GM20000 (cell line): ENCODE measurements around the gene MPIG6B.

Source experiments
- DNase-seq: peaks from one replicate; pipeline ENCODE4 v3.0.0; 2012; ENCODE audit warnings: low spot score
- TF ChIP-seq, protein P1 (sequence below): IDR thresholded peaks from 2 replicates; pipeline ENCODE4 v1.5.1; 2012; ENCODE audit warnings: mild to moderate bottlenecking, control low read depth; ENCODE audit errors: extremely low read depth, missing control alignments

MPIG6B gene

DNA sequence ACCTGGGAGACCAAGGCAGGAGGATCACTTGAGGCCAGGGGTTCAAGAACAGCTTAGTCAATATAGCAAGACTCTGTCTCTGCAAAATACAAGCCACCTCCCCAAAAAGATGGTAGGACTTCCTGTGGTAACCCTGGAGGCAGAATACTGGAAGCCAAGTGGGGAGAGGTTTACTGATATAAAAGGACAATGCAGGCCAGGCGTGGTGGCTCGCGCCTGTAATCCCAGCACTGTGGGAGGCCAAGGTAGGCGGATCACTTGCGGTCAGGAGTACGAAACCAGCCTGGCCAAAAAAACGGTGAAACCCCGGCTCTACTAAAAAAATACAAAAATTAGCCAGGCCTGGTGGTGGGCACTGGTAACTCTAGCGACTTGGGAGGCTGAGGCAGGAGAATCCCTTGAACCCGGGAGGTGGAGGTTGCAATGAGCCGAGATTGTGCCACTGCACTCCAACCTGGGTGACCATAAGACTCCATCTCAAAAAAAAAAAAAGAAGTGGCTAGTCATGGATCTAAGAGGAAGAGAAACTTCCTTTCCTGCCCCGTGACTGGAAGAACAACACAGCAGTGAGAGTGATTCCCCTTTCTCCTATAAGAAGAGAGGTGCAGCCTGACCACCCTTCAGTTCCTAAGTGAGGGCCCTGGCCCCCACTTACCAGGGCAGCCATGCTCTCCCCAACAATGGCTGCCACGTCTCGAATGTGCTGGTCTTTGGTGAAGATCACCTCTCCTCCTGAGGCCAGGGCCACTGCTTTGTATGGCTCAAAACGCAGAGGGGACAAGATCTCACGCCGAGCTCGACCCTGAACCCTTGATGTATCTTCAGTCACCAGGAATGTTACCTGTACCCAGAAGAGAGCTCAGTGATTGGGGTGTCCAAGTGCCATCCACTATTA is 45.4 kb downstream of the MPIG6B start:
- no peak for DNase-seq
- TF ChIP-seq, protein P1, sequence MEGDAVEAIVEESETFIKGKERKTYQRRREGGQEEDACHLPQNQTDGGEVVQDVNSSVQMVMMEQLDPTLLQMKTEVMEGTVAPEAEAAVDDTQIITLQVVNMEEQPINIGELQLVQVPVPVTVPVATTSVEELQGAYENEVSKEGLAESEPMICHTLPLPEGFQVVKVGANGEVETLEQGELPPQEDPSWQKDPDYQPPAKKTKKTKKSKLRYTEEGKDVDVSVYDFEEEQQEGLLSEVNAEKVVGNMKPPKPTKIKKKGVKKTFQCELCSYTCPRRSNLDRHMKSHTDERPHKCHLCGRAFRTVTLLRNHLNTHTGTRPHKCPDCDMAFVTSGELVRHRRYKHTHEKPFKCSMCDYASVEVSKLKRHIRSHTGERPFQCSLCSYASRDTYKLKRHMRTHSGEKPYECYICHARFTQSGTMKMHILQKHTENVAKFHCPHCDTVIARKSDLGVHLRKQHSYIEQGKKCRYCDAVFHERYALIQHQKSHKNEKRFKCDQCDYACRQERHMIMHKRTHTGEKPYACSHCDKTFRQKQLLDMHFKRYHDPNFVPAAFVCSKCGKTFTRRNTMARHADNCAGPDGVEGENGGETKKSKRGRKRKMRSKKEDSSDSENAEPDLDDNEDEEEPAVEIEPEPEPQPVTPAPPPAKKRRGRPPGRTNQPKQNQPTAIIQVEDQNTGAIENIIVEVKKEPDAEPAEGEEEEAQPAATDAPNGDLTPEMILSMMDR = no peak

DNA sequence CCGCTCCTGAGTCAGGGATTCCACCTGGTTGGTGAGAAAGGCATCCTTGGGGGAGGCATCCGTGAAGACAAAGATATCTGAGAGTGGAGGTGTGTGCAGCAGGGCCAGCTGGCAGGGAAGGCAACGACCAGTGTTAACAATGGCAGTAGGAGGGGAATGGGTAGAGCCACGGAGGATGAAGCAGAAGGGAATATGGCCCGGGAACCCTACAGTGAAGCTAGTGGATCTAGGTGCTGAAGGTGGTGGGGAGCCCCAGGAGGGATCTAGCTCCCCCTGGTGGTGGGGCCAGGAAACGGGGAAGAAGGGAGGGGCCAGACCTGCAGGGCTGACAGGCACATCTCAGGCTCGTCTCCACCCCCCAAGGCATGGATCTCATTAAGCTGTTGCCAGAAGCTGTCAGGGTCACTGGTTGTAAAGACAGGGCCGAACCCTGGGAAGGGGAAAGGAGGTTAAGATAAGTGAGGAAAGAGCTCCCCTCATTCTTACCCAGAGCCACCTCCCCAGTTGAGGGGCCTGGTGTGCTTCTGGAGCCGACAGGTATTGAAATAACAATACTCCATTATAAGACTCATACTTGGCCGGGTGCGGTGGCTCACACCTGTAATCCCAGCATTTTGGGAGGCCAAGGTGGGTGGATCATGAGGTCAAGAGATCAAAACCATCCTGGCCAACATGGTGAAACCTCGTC is 46.7 kb downstream of the MPIG6B start:
- peak; percentile 92 for DNase-seq
- TF ChIP-seq, protein P1 = peak; percentile 88

DNA sequence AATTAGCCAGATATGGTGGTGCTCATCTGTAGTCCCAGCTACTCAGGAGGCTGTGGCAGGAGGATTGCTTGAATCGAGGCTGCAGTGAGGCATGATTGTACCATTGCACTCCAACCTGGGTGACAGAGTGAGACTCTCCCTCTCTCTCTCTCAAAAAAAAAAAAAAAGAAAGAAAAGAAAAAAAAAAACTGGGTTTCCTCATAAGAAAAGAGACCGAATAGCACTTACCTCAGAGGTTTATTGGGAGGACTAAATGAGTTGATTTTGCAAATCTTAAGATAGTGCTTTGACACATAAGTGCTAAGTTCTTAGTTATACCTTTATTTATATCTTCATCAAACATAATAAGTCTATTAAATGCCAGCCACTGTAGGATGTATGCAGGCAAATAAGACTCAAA is 47.7 kb downstream of the MPIG6B start:
- TF ChIP-seq, protein P1 = no peak
- no peak for DNase-seq

DNA sequence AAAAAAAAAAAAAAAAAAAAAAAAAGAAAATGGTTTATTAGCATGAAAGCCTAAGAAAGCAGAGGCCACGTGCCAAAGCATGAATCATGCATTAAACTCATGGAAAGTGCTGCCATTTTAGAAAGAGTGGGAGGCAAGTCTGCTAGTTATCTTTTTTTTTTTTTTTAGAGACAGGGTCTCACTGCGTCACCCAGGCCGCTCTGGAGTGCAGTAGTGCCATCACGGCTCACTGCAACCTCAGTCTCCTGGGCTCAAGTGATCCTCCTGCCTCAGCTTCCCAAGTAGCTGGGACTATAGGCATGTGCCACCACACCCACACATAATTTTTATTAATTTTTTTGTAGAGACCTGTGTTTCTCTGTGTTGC is 48.8 kb downstream of the MPIG6B start:
- TF ChIP-seq, protein P1 = no peak
- no peak for DNase-seq

DNA sequence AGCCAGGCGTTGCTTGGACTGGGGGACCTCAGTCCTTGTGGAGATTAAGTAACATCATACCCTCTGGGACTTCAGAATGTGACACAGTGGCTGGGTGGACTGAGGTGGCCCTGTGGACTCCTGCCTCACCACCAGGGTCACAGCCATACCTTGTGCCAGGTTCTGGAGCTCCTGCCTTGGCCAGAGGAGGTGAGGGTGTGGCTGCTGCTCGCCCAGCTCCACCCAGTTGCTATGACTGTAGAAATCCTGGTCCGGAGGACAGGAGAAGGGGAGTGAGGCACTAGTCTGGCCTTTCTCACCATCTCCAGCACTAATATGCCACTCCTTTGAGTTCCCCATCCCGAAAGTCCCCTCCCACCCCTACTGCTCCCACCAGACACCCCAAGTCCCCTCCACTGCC is 52.0 kb downstream of the MPIG6B start:
- DNase-seq = no peak
- TF ChIP-seq, protein P1 = no peak

DNA sequence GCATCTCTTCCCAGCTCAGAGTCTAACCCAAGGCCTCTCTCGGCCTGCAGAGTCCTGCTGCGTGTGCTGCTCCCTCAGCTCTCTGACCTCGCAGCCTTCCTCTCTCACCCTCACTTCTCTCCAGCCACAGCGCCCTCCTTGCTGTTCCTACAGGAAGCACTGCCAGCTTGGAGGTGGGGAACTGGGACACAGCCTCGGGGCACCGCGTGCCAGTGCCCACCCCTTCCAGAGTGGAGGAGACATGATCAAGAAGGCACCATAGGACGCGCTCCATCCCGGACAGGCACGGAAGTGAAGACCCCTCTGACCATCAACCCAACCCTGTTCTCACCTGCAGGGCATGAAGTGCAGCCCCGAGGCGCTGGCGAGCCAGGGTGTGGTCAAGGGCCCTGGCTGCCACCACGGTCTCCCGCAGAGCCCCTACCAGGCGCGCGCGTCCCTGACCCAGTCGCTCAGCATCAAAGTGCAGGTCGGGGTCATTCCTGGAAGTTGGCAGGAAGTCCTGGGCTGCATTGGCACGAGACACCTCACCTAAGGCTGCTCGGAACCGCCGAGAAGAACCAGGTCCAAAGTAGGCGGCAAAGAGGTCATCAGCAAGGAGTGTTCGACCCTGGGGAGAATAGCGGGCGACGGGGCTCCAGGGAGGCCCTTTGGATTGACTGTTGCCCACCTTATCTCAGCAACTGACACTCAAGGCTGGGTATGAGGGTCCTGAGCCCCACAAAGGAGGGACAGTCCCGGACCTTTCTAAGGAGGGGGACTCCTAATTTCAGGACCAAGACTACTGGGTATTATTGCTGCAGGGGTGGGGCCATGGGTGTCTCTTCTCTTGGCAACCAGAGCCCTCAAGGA is 52.7 kb downstream of the MPIG6B start:
- no peak for DNase-seq
- TF ChIP-seq, protein P1 = no peak
